ENCODE results near the gene ZNF277. TPM values are rescaled to one million over a fixed set of nuclear protein-coding genes. Genes with fewer than 3 reads are reported as not detected.

Gene ZNF277
- total RNA-seq, 1 experiment from 2014 or later: 13.1 TPM

- no peak overlapping the region for H2BK12ac ChIP-seq (ENCODE audit: insufficient read length, low read depth, low read length)
- no peak overlapping the region for H4K8ac ChIP-seq (replicated peaks; ENCODE audit: insufficient read length, low read depth, low read length)
- H3K9me3 ChIP-seq (ENCODE audit: control insufficient read depth, low read depth, low read length): no peaks in the 10 kb centered on the region
- no peak for TF ChIP-seq CTCF (conservative IDR thresholded peaks at IDR 0.05)
- H3K14ac ChIP-seq (ENCODE audit: insufficient read depth, low read length): no peak overlapping the region
- no peak overlapping the region for H3K9ac ChIP-seq (ENCODE audit: extremely low read depth, insufficient read length, low read length)
- no peaks in the 10 kb centered on the region for H3K79me2 ChIP-seq (ENCODE audit: insufficient read depth, low read length)
- H3K4me1 ChIP-seq (ENCODE audit: insufficient read depth, low read length): no peaks in the 10 kb centered on the region
- H3K4ac ChIP-seq (ENCODE audit: low read depth, low read length): no peak overlapping the region
- H3K27ac Mint-ChIP-seq: no peak overlapping the region
- no peak overlapping the region for H2BK20ac ChIP-seq (ENCODE audit: low read depth, low read length, poor library complexity, severe bottlenecking)
- no peak for DNase-seq
- no peaks in the 10 kb centered on the region for H3K36me3 Mint-ChIP-seq (ENCODE audit: insufficient read depth in 1 of 3, low read depth in 3 of 3)
- H4K91ac ChIP-seq (ENCODE audit: insufficient read length, low read depth, low read length): no peak overlapping the region
- no peak overlapping the region for H3K27ac ChIP-seq (ENCODE audit: insufficient read length, low read depth, low read length)
- H3K23ac ChIP-seq (ENCODE audit: insufficient read length, low read depth, low read length): no peak overlapping the region
- H3K9me3 Mint-ChIP-seq: no peaks in the 10 kb centered on the region
- no peaks in the 10 kb centered on the region for H3K27me3 Mint-ChIP-seq (ENCODE audit: low read depth)
- no peaks in the 10 kb centered on the region for H3K79me1 ChIP-seq (ENCODE audit: insufficient read depth, low read depth, low read length, poor library complexity, severe bottlenecking)
- no peaks in the 10 kb centered on the region for H3K27me3 ChIP-seq (ENCODE audit: insufficient read depth, low read length)
- H4K20me1 ChIP-seq (ENCODE audit: control insufficient read depth, insufficient read depth, insufficient read length): no peaks in the 10 kb centered on the region
- no peaks in the 10 kb centered on the region for H3K4me1 Mint-ChIP-seq
- H2BK5ac ChIP-seq (ENCODE audit: insufficient read length, low read length): no peak overlapping the region
- no peak overlapping the region for H3K56ac ChIP-seq (ENCODE audit: insufficient read length, low read depth, low read length)
- no peak overlapping the region for H2AFZ ChIP-seq (ENCODE audit: low read length)
- no peaks in the 10 kb centered on the region for H3K23me2 ChIP-seq (ENCODE audit: insufficient read length, low read depth, low read length, poor library complexity, severe bottlenecking)
- no peak overlapping the region for H3K4me2 ChIP-seq (ENCODE audit: insufficient read depth, insufficient read length, low read length)
- no CpG with 5 or more reads among the region's 1 CpG for WGBS (ENCODE audit: extremely low coverage, insufficient read length, low lambda C conversion rate)
- no peak overlapping the region for H2BK15ac ChIP-seq (ENCODE audit: low read depth, low read length)
- no peak overlapping the region for H3K4me3 Mint-ChIP-seq
- no peak overlapping the region for H3K18ac ChIP-seq (ENCODE audit: insufficient read length, low read depth, low read length)
- H4K5ac ChIP-seq (ENCODE audit: insufficient read length, low read depth, low read length): no peak overlapping the region
- H3T11ph ChIP-seq (ENCODE audit: low read length): no peak overlapping the region
- H2AK5ac ChIP-seq (ENCODE audit: insufficient read length, low read length): no peak overlapping the region
- H2BK120ac ChIP-seq (ENCODE audit: low read depth, low read length, poor library complexity, severe bottlenecking): no peak overlapping the region
Observed at GRCh38 chr7:112377593-112377992, 171.1 kb downstream of the ZNF277 start.

All from H9 (cell line).